SH-SY5Y (cell line): Measurements from ENCODE around the gene LHX5.

Experiments used
- GATA2 ChIP-seq: IDR thresholded peaks from 2 replicates; pipeline ENCODE4 v1.6.1; 2011; ENCODE audit warnings: mild to moderate bottlenecking, low read depth, low read length
- GATA3 ChIP-seq: IDR thresholded peaks from 2 replicates; pipeline ENCODE4 v1.6.1; 2011; ENCODE audit warnings: low read depth, mild to moderate bottlenecking, low read length, moderate library complexity

GRCh38 chr12:113459981-113460380 is 11.7 kb downstream of the LHX5 start:
- TF ChIP-seq GATA2 (no peak), GATA3 (no peak)
